Lower leg skin (tissue), 4 donors: ENCODE data around the gene PTGES2. TPM values are rescaled to one million over a fixed set of nuclear protein-coding genes. Genes with fewer than 3 reads are reported as not detected.

Source experiments
- DNase-seq, 2 donors: peaks; one replicate each; pipeline ENCODE4 v3.0.0-alpha.2; 2019; ENCODE audit warnings: low spot score in 2 of 2
- H3K4me3 ChIP-seq: fragments of 200-600 bp; sonication (generic); 2 replicates; pipeline ENCODE4 v1.5.1; 2017; ENCODE audit warnings: mild to moderate bottlenecking, low read depth; ENCODE audit not compliant: poor library complexity, severe bottlenecking
- CTCF ChIP-seq, 3 donors: fragments of 450-650 bp; IDR thresholded peaks; one replicate each; pipeline ENCODE4 v1.5.1; 2016; ENCODE audit warnings: antibody characterized with exemption in 3 of 3, mild to moderate bottlenecking in 3 of 3, moderate library complexity in 2 of 3
- POLR2A ChIP-seq, 2 donors: fragments of 450-650 bp; IDR thresholded peaks; one replicate each; pipeline ENCODE4 v1.6.1; 2016 to 2017; ENCODE audit warnings: antibody characterized with exemption in 2 of 2, mild to moderate bottlenecking in 1 of 2, moderate library complexity in 1 of 2
- WGBS, 2 donors: methylation state at CpG; one replicate each; pipeline ENCODE4 v1.1.5; 2018; 5-methylcytosine and 5-hydroxymethylcytosine counted together
- intact Hi-C: fragments of 100-400 bp; cut with DNase I; formaldehyde crosslinking; loops from one replicate; pipeline ENCODE4 v1.15.0; 2023; ENCODE audit warnings: low total_unique reads
- total RNA-seq, 4 donors: library from RNA; depleted of rRNA; stranded (reverse); fragments of >200 nt; gene quantifications; one replicate each; pipeline ENCODE4 v1.1.0, GENCODE V29; 2016

The PTGES2 gene
- total RNA-seq, 4 donors from 2014 or later, result 32.6 to 66.5 (median 56.3) TPM

DNA sequence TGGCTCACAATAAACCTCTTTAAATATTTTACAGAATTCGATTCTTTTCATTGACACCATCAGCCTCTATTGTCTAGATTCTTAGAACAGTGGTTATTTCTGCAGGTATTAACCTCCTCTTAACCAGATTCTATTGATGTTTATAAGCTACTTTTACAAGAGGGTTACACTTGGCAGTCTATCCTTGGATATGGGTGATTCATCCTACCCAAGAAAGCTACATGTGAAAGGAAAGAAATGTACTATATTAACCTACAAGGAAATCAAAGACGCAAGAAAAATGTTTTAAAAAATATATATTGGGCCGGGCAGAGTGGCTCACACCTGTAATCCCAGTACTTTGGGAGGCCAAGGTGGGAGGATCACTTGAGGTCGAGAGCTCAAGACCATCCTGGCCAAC, 42.8 kb downstream of the PTGES2 start:
- no peak overlapping the region for H3K4me3 ChIP-seq
- intact Hi-C loops, result no loop called here
- no peak for TF ChIP-seq POLR2A (IDR thresholded peaks at IDR 0.05)
- no peak for TF ChIP-seq CTCF (IDR thresholded peaks at IDR 0.05)
- 93 to 94% methylated on average over 4 of the region's 4 CpGs for WGBS, 2 donors
- DNase-seq, result no peak

GRCh38 chr9:128082151-128082550, 45.4 kb downstream of the PTGES2 start:
- intact Hi-C loops, result no loop called here
- H3K4me3 ChIP-seq, result no peak overlapping the region
- 35 to 36% methylated on average over 7 of the region's 7 CpGs for WGBS, 2 donors
- no peak for TF ChIP-seq CTCF (IDR thresholded peaks at IDR 0.05)
- TF ChIP-seq POLR2A (IDR thresholded peaks at IDR 0.05), result no peak
- no peak for DNase-seq

DNA sequence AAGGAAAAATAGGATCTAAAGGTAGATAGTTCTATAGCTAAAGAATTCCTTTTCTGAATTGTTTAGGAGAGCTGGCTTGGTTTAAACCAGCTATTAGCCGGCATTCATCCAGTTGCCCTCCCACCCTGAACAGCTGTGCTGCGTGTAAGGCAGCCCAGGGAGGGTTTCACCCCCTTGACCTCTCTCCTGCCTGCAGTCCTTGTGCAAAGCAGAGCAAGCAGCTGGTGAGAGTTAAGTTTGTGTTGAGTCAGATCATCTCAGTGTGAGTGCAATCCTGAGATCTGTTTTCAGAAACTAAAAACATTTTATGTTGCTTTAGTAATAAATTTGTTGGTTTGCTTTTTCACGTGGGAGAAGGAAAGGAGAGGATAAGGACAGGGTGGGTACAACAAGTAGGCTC, 46.5 kb downstream of the PTGES2 start:
- 47 to 59% methylated on average over 3 of the region's 3 CpGs for WGBS, 2 donors
- intact Hi-C loops, result no loop called here

GRCh38 chr9:128080206-128080605, 47.3 kb downstream of the PTGES2 start:
- H3K4me3 ChIP-seq, result no peak overlapping the region
- WGBS, 2 donors, result 93 to 98% methylated on average over 5 of the region's 5 CpGs
- no peak for DNase-seq
- intact Hi-C loops, result no loop called here
- TF ChIP-seq POLR2A (IDR thresholded peaks at IDR 0.05) (no peak), CTCF (IDR thresholded peaks at IDR 0.05) (no peak)

More for the DNA sequence above, 46.5 kb downstream of the PTGES2 start:
- no peak for DNase-seq
- TF ChIP-seq CTCF (IDR thresholded peaks at IDR 0.05) (no peak), POLR2A (IDR thresholded peaks at IDR 0.05) (no peak)
- H3K4me3 ChIP-seq, result no peak overlapping the region

- 59 to 60% methylated on average over 11 of the region's 11 CpGs for WGBS, 2 donors
- no peak overlapping the region for H3K4me3 ChIP-seq
- DNase-seq, result no peak
- no peak for TF ChIP-seq POLR2A (IDR thresholded peaks at IDR 0.05)
- no peak for TF ChIP-seq CTCF (IDR thresholded peaks at IDR 0.05)
- intact Hi-C loops, result no loop called here
These were observed 48.8 kb downstream of the PTGES2 start for GRCh38 chr9:128078504-128079434.
